ENCODE data around the gene RABGAP1L. TPM values are rescaled to one million over a fixed set of nuclear protein-coding genes. Genes with fewer than 3 reads are reported as not detected.

The RABGAP1L gene
- total and polyA plus RNA-seq, 2 of the 4 experiments (the other 2 are of a cell fraction), result 7.9 to 26.7 TPM

- H4K91ac ChIP-seq (ENCODE audit: insufficient read depth, low read depth, low read length), result no peak overlapping the region
- no peak overlapping the region for H2AK9ac ChIP-seq (replicated peaks; ENCODE audit: low read depth, low read length, poor library complexity)
- no peak overlapping the region for H3K56ac ChIP-seq (ENCODE audit: extremely low read depth, insufficient read depth, low read length)
- DNase-seq, result no peak
- H4K8ac ChIP-seq (ENCODE audit: low read depth in 2 of 2, low read length in 2 of 2), result no peak overlapping the region
- no peaks in the 10 kb centered on the region for H3K9me1 ChIP-seq (ENCODE audit: insufficient read depth, low read length)
- CTCF ChIA-PET, result interaction anchor here (0.5 kb wide), 1 partner anchor 803 kb away, joined by 3 read pairs; no protein-coding TSS in a partner anchor
- H3K9me3 ChIP-seq (ENCODE audit: control insufficient read depth, insufficient read depth, low read length), result peaks cover 9% of the 10 kb centered on the region
- H3K4me1 ChIP-seq (ENCODE audit: control insufficient read depth, insufficient read depth, low read length), result no peaks in the 10 kb centered on the region
- H4K20me1 ChIP-seq (ENCODE audit: insufficient read depth, low read length), result no peaks in the 10 kb centered on the region
- no peak overlapping the region for H3K18ac ChIP-seq (ENCODE audit: low read depth, low read length)
- H2BK15ac ChIP-seq (ENCODE audit: low read depth, low read length), result no peak overlapping the region
- H2BK20ac ChIP-seq (ENCODE audit: low read depth, low read length), result no peak overlapping the region
- dilution Hi-C loops (cut with HindIII; ENCODE audit: low sequenced_read_pairs, unreplicated experiment) (no loop called here), in situ Hi-C loops (cut with MboI; ENCODE audit: low sequenced_read_pairs) (no loop called here), intact Hi-C loops (cut with micrococcal nuclease) (no loop called here)
- H3K14ac ChIP-seq (replicated peaks; ENCODE audit: low read depth, low read length), result no peak overlapping the region
- H3K9ac ChIP-seq (ENCODE audit: low read depth, low read length), result no peak overlapping the region
- TF ChIP-seq MAZ (IDR thresholded peaks at IDR 0.05; ENCODE audit: borderline replicate concordance, low read depth, low read length) (no peak), NFE2L2 (IDR thresholded peaks at IDR 0.05; ENCODE audit: low read depth, low read length) (no peak), RFX5 (IDR thresholded peaks at IDR 0.05; ENCODE audit: low read depth, low read length) (no peak), BHLHE40 (IDR thresholded peaks at IDR 0.05; ENCODE audit: low read depth, low read length) (no peak), RCOR1 (IDR thresholded peaks at IDR 0.05; ENCODE audit: insufficient replicate concordance, low read length) (no peak), FOS (IDR thresholded peaks at IDR 0.05; ENCODE audit: low read depth, low read length) (no peak), MAFK (IDR thresholded peaks at IDR 0.05; ENCODE audit: low read depth, low read length) (no peak), CEBPB (IDR thresholded peaks at IDR 0.05; ENCODE audit: low read depth, low read length) (no peak)
- H3K36me3 ChIP-seq (ENCODE audit: control insufficient read depth, insufficient read depth, low read length), result 0 out of 2 replicates have a peak, but pooled peaks cover 1% of the 10 kb centered on the region
- no peak overlapping the region for H2BK5ac ChIP-seq (ENCODE audit: low read depth, low read length, poor library complexity, severe bottlenecking)
- no peaks in the 10 kb centered on the region for H3K79me1 ChIP-seq (ENCODE audit: low read depth in 1 of 2, low read length in 2 of 2)
- no CpG with 5 or more reads among the region's 1 CpG for WGBS, 2 experiments (ENCODE audit: extremely low coverage in 2 of 2, insufficient read length in 1 of 2)
- POLR2A ChIA-PET (ENCODE audit: unreplicated experiment), result no interaction called here
- no TSS peak for BruUV-seq (replicated peaks)
- no peak overlapping the region for H2AK5ac ChIP-seq (ENCODE audit: low read depth, low read length)
- no peak for ATAC-seq (ENCODE audit: low read depth)
- H3K27ac ChIP-seq (ENCODE audit: insufficient read depth, low read length), result no peak overlapping the region
- no peak overlapping the region for H3K4ac ChIP-seq (ENCODE audit: low read depth, low read length)
- H3K23ac ChIP-seq (ENCODE audit: low read depth, low read length), result no peak overlapping the region
- no peak overlapping the region for H4K5ac ChIP-seq (ENCODE audit: low read depth, low read length)
- no peaks in the 10 kb centered on the region for H3K27me3 ChIP-seq (ENCODE audit: control insufficient read depth, insufficient read depth, low read length)
- no peak overlapping the region for H3K4me3 ChIP-seq (ENCODE audit: insufficient read depth, low read depth, low read length)
- H2AFZ ChIP-seq (replicated peaks; ENCODE audit: low read length, poor library complexity), result no peak overlapping the region
- H3K4me2 ChIP-seq (ENCODE audit: low read depth, low read length), result no peak overlapping the region
- H2BK120ac ChIP-seq (ENCODE audit: low read depth, low read length), result no peak overlapping the region
These were observed 165.2 kb downstream of the RABGAP1L start for GRCh38 chr1:174324493-174324892.
